Measurements from ENCODE around the gene ICAM1. TPM values are rescaled to one million over a fixed set of nuclear protein-coding genes. Genes with fewer than 3 reads are reported as not detected.

ICAM1 gene
- total and polyA plus RNA-seq, 8 donors: 15.4 to 497 (median 18.3) TPM

DNA sequence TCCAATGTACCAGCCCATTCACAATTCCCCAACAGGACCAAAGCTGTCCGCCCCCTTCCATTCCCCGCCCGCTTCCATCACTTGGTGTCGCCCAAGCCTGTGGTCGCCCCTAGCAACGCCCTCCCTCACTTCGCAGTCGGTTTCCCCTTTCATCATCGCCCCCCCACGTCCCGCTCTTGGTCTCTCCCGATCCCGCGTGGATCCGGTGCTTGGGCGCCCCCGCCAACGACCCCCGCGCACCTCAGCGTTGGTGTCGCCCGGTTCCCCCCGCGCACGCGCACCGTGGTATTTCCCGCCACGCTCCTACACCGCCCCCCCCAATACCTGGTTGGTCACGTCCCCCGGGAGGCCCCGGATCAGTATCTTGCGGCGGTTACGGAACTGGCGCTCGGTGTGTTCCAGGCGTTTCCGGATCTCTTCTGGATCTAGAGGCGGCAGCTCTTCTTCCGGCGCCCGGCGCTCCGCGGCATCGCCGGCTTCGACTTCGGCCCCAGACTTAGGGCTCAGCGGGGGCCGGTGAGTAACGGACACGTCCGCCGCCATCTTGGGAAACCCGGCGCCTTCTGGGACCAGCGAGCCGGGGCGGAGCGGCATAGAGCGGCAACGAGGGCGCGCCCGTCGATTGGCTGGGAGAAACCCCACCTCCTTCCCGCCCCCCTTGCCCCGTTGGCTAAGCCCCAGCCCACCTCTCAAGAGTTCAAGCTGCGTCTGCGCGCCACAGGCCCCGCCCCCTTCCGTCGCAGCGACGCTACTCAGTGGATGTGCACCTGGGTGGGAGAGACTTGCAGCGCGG, 62.2 kb downstream of the ICAM1 start, which contains the start of gene RAVER1:
TSS of gene RAVER1 (minus strand) at position 565 of the 793 bp plus-strand sequence. CDS start at position 543, 22 bp downstream.
- peak within 1 kb of the TSS; percentile 87 for H3K27ac ChIP-seq
- TF ChIP-seq, protein P1, sequence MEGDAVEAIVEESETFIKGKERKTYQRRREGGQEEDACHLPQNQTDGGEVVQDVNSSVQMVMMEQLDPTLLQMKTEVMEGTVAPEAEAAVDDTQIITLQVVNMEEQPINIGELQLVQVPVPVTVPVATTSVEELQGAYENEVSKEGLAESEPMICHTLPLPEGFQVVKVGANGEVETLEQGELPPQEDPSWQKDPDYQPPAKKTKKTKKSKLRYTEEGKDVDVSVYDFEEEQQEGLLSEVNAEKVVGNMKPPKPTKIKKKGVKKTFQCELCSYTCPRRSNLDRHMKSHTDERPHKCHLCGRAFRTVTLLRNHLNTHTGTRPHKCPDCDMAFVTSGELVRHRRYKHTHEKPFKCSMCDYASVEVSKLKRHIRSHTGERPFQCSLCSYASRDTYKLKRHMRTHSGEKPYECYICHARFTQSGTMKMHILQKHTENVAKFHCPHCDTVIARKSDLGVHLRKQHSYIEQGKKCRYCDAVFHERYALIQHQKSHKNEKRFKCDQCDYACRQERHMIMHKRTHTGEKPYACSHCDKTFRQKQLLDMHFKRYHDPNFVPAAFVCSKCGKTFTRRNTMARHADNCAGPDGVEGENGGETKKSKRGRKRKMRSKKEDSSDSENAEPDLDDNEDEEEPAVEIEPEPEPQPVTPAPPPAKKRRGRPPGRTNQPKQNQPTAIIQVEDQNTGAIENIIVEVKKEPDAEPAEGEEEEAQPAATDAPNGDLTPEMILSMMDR (IDR thresholded peaks at IDR 0.05): no peak
- peak; percentile 91 for ATAC-seq
- H3K27me3 ChIP-seq: no peaks in the 10 kb centered on the region
- no peaks in the 10 kb centered on the region for H3K9me3 ChIP-seq
- intact Hi-C loops (cut with DNase I): no loop called here
- peak; percentile 95 to 99 (median 98) for DNase-seq
- H3K36me3 ChIP-seq: peaks cover 0 to 36% of the 10 kb centered on the region in 2 donors
- peak within 1 kb of the TSS; percentile 71 to 82 for H3K4me3 ChIP-seq
- H3K4me1 ChIP-seq: peaks cover 10 to 55% of the 10 kb centered on the region in 2 donors

DNA sequence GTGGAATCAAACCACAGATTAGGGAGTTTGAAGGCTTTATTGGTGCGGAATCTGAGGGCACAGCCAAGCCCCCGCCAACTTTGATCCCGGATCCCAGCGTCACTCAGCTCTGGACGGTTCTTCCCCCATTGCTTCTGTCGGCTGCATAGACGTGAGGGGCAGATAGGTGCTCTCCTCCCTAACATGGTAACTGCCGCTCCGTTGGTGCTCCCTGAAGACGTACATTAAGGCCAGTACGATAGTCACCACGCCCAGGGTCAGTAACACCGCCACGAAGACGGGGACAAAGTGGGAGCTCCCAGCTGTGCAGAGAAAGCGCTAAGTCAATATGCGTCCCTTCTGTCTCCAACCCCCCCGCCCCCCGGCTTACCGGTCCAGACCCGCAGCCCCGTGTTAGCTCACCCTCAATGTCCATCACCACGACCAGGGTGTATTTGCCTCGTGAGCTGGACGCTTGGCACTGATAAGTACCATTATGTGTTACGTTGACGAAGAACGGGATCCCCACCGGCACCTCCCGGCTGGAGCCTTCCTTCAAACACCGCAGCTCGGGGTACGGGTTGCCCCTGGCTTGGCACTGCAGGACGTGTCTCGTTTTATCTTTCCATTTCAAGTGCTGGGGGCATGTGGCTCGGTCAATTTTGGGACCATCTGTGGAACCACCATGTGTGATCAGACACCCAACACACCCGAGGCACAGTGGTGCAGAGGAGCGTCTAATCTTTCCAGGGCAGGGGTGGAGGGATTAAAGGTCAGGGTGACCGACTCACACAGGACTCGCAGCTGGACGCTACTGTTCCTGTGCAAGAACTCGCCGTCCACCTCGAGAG, 63.1 kb downstream of the ICAM1 start:
- no peaks in the 10 kb centered on the region for H3K27me3 ChIP-seq
- H3K27ac ChIP-seq: peak overlapping the region; percentile 87
- TF ChIP-seq, protein P1 (IDR thresholded peaks at IDR 0.05): no peak
- intact Hi-C loops (cut with DNase I): no loop called here
- H3K4me3 ChIP-seq: peak overlapping the region; percentile 71 to 82
- H3K36me3 ChIP-seq: peaks cover 0 to 28% of the 10 kb centered on the region in 2 donors
- H3K4me1 ChIP-seq: peaks cover 10 to 62% of the 10 kb centered on the region in 2 donors
- no peak for DNase-seq
- peak; percentile 1 for ATAC-seq
- no peaks in the 10 kb centered on the region for H3K9me3 ChIP-seq

DNA sequence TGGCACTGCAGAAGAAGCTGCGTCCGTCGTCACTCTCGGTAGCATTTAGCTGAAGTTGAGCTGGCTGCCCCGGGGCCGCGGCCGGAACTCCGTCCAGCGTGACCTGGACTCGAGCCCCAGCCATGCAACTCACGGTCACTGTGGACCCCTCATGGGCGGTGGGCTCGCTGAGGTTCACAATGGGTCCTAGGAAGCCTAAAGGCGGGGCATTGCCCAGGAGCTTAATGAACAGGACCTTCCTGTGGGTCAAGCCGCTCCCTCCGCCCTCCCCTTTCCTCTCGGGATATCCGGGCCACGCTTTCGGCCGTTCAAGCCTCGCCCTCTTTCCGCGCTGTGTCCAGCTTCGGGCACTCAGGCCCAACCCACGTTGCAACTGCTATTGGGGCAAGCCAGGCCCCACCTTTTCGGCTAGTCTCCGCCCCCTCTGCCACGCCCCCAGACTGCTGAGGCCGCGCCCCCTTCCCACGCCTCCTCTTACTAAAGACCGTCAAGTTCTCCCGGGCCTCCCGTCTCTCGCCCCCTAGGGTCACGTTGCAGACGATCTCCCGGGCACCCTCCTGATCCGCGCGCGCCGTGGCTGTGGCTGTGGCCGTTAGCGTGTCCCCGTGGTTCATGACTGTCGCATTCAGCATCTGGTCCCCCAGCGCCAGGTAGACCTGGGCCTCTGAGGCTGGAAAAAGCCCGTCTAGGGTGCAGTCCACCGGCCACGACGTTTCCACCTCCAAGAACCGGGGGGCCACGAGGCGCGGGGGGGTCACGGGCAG, 63.9 kb downstream of the ICAM1 start:
- ATAC-seq: peak; percentile 85
- Histone ChIP-seq H3K4me1 (peaks cover 10 to 70% of the 10 kb centered on the region in 2 donors), H3K36me3 (peaks cover 0 to 20% of the 10 kb centered on the region in 2 donors), H3K4me3 (peak overlapping the region; percentile 71 to 82), H3K9me3 (no peaks in the 10 kb centered on the region), H3K27ac (peak overlapping the region; percentile 87), H3K27me3 (no peaks in the 10 kb centered on the region)
- peak; percentile 87 to 95 (median 94) for DNase-seq
- intact Hi-C loops (cut with DNase I): no loop called here
- TF ChIP-seq, protein P1 (IDR thresholded peaks at IDR 0.05): no peak

DNA sequence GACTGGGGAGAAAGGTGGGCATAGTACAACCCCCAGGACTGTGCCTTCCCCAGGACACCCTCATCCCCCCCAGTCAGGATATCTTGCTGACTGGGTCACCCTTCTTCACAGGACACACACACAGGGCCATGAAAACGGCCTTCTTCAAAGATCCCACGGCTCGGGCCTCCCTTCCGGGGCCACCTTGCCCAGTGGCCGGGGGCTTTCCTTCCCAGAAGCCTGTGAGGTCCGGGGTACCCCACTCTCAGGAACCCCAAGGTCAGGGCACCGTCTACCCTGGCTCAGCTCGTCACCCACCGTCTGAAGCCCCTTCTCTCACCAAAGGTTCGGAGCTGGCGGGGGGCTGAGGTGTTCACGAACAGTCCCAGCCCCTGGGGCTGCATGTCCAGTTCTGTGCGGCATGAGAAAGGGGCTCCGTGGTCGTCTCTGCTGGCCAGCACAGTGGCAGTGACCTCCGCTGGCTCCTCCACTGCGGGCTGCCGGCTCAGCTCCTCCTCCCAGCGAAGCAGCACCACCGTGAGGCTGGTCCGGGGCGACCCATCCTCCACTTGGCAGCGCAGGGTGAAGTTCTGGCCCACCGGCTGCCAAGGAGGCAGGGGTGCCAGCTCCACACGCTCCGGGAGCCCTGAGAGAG, 64.5 kb downstream of the ICAM1 start:
- Histone ChIP-seq H3K4me1 (peaks cover 10 to 74% of the 10 kb centered on the region in 2 donors), H3K27ac (peak overlapping the region in 1 of 2 donors; percentile 87), H3K27me3 (no peaks in the 10 kb centered on the region), H3K4me3 (no peak overlapping the region), H3K36me3 (peaks cover 0 to 13% of the 10 kb centered on the region in 2 donors), H3K9me3 (no peaks in the 10 kb centered on the region)
- intact Hi-C loops (cut with DNase I): no loop called here
- ATAC-seq (no peak), DNase-seq (no peak)
- TF ChIP-seq, protein P1 (IDR thresholded peaks at IDR 0.05): no peak

Small RNA genes lying within 50 kb of the gene (microRNA-seq; reads per million reads assigned to microRNA genes)
- 0 reads per million in 2 donors for gene MIR4322

Other genes with a start within 250 kb of the ICAM1 start
- gene SHFL, start 184.8 kb upstream of the ICAM1 start, total RNA-seq: 10 to 100 TPM; 30.9 to 38.8 TPM
- gene SHFL, start 184.8 kb upstream of the ICAM1 start, polyA plus RNA-seq (ENCODE audit: insufficient read length in 6 of 6): 10 to 100 TPM; 28.8 to 41.6 (median 35.8) TPM
- under 1 TPM; 0.38 to 0.68 TPM for gene ANGPTL6, start 168.4 kb upstream of the ICAM1 start, total RNA-seq
- gene ANGPTL6, start 168.4 kb upstream of the ICAM1 start, polyA plus RNA-seq (ENCODE audit: insufficient read length in 6 of 6): 1 to 10 TPM; 1.4 to 3.1 (median 2.1) TPM
- gene PPAN, start 164.8 kb upstream of the ICAM1 start, total RNA-seq: 10 to 100 TPM; 23.4 to 49.8 TPM
- 10 to 100 TPM; 22.6 to 36.3 (median 28.5) TPM for gene PPAN, start 164.8 kb upstream of the ICAM1 start, polyA plus RNA-seq (ENCODE audit: insufficient read length in 6 of 6)
- gene P2RY11, start 159.4 kb upstream of the ICAM1 start, total RNA-seq: 10 to 100 TPM in 1 of 2 donors, 1 to 10 TPM in 1; 8.4 to 24.4 TPM
- gene P2RY11, start 159.4 kb upstream of the ICAM1 start, polyA plus RNA-seq (ENCODE audit: insufficient read length in 6 of 6): 10 to 100 TPM in 5 of 6 donors, 1 to 10 TPM in 1; 9.3 to 15.8 (median 12.9) TPM
- 100 to 1,000 TPM; 162 to 166 TPM for gene EIF3G, start 151.2 kb upstream of the ICAM1 start, total RNA-seq
- 100 to 1,000 TPM; 180 to 208 (median 191) TPM for gene EIF3G, start 151.2 kb upstream of the ICAM1 start, polyA plus RNA-seq (ENCODE audit: insufficient read length in 6 of 6)
- 100 to 1,000 TPM in 1 of 2 donors, 10 to 100 TPM in 1; 65.1 to 141 TPM for gene DNMT1, start 76.2 kb upstream of the ICAM1 start, total RNA-seq
- 100 to 1,000 TPM; 141 to 191 (median 148) TPM for gene DNMT1, start 76.2 kb upstream of the ICAM1 start, polyA plus RNA-seq (ENCODE audit: insufficient read length in 6 of 6)
- 10 to 100 TPM; 25.6 to 40.3 TPM for gene S1PR2, start 39.8 kb upstream of the ICAM1 start, total RNA-seq
- gene S1PR2, start 39.8 kb upstream of the ICAM1 start, polyA plus RNA-seq (ENCODE audit: insufficient read length in 6 of 6): 10 to 100 TPM; 36.8 to 47.6 (median 43.2) TPM
- gene MRPL4, start 18.9 kb upstream of the ICAM1 start, total RNA-seq: 10 to 100 TPM; 37.2 to 53.1 TPM
- 10 to 100 TPM; 27.5 to 41.6 (median 34.6) TPM for gene MRPL4, start 18.9 kb upstream of the ICAM1 start, polyA plus RNA-seq (ENCODE audit: insufficient read length in 6 of 6)
- 10 to 100 TPM in 1 of 2 donors, 1 to 10 TPM in 1; 4.5 to 17.9 TPM for gene ICAM4, start 15.8 kb downstream of the ICAM1 start, total RNA-seq
- gene ICAM4, start 15.8 kb downstream of the ICAM1 start, polyA plus RNA-seq (ENCODE audit: insufficient read length in 6 of 6): 10 to 100 TPM in 5 of 6 donors, 1 to 10 TPM in 1; 9.4 to 25.3 (median 14.7) TPM
- gene ICAM5, start 18.8 kb downstream of the ICAM1 start, total RNA-seq: 10 to 100 TPM; 10.2 to 25.7 TPM
- 10 to 100 TPM in 4 of 6 donors, 1 to 10 TPM in 2; 3.9 to 18.9 (median 11.4) TPM for gene ICAM5, start 18.8 kb downstream of the ICAM1 start, polyA plus RNA-seq (ENCODE audit: insufficient read length in 6 of 6)
- gene ZGLP1, start 38.7 kb downstream of the ICAM1 start, total RNA-seq: 1 to 10 TPM; 2.8 to 7.8 TPM
- gene ZGLP1, start 38.7 kb downstream of the ICAM1 start, polyA plus RNA-seq (ENCODE audit: insufficient read length in 6 of 6): 10 to 100 TPM in 2 of 6 donors, 1 to 10 TPM in 4; 5.6 to 11.9 (median 6.9) TPM
- 10 to 100 TPM; 19.8 to 25.4 TPM for gene FDX2, start 44.9 kb downstream of the ICAM1 start, total RNA-seq
- gene FDX2, start 44.9 kb downstream of the ICAM1 start, polyA plus RNA-seq (ENCODE audit: insufficient read length in 6 of 6): 10 to 100 TPM; 16.0 to 20.8 (median 19.3) TPM
- 10 to 100 TPM; 30.9 to 38.7 TPM for gene RAVER1, start 62.4 kb downstream of the ICAM1 start, total RNA-seq
- 10 to 100 TPM; 21.6 to 39.0 (median 28.1) TPM for gene RAVER1, start 62.4 kb downstream of the ICAM1 start, polyA plus RNA-seq (ENCODE audit: insufficient read length in 6 of 6)
- gene ICAM3, start 68.5 kb downstream of the ICAM1 start, total RNA-seq: 10 to 100 TPM; 17.3 to 44.8 TPM
- gene ICAM3, start 68.5 kb downstream of the ICAM1 start, polyA plus RNA-seq (ENCODE audit: insufficient read length in 6 of 6): 10 to 100 TPM in 5 of 6 donors, 1 to 10 TPM in 1; 8.8 to 16.4 (median 11.3) TPM
- gene TYK2, start 109.5 kb downstream of the ICAM1 start, total RNA-seq: 100 to 1,000 TPM; 133 to 175 TPM
- 100 to 1,000 TPM; 120 to 185 (median 151) TPM for gene TYK2, start 109.5 kb downstream of the ICAM1 start, polyA plus RNA-seq (ENCODE audit: insufficient read length in 6 of 6)
- 100 to 1,000 TPM; 120 to 148 TPM for gene CDC37, start 132.4 kb downstream of the ICAM1 start, total RNA-seq
- 100 to 1,000 TPM; 158 to 198 (median 171) TPM for gene CDC37, start 132.4 kb downstream of the ICAM1 start, polyA plus RNA-seq (ENCODE audit: insufficient read length in 6 of 6)
- gene PDE4A, start 149.4 kb downstream of the ICAM1 start, total RNA-seq: 10 to 100 TPM; 21.4 to 21.6 TPM
- gene PDE4A, start 149.4 kb downstream of the ICAM1 start, polyA plus RNA-seq (ENCODE audit: insufficient read length in 6 of 6): 10 to 100 TPM in 1 of 6 donors, 1 to 10 TPM in 5; 4.3 to 10.1 (median 8.0) TPM
- 10 to 100 TPM; 56.0 to 82.2 TPM for gene KEAP1, start 232.2 kb downstream of the ICAM1 start, total RNA-seq
- 10 to 100 TPM; 61.4 to 81.3 (median 75.8) TPM for gene KEAP1, start 232.2 kb downstream of the ICAM1 start, polyA plus RNA-seq (ENCODE audit: insufficient read length in 6 of 6)
- gene S1PR5, start 246.3 kb downstream of the ICAM1 start, total RNA-seq: 1 to 10 TPM in 1 of 2 donors, under 1 TPM in 1; 0.92 to 1.8 TPM
- gene S1PR5, start 246.3 kb downstream of the ICAM1 start, polyA plus RNA-seq (ENCODE audit: insufficient read length in 6 of 6): under 1 TPM; 0.20 to 0.87 (median 0.59) TPM